Thyroid gland (tissue), 4 donors: Measurements from ENCODE around the gene MSANTD2.

Source experiments
- POLR2A ChIP-seq, 2 donors: fragments of 450-650 bp; IDR thresholded peaks; one replicate each; pipeline ENCODE4 v1.6.1; 2017; ENCODE audit warnings: antibody characterized with exemption in 2 of 2, mild to moderate bottlenecking in 2 of 2, moderate library complexity in 1 of 2
- TF ChIP-seq, protein P1 (sequence below), 6 experiments: fragments of 200-600 bp in 3 of 6; fragments of 450-650 bp in 3 of 6; sonication (generic) in 3 of 6; IDR thresholded peaks; one replicate each; pipeline ENCODE4 v1.5.1; 2016 to 2019; ENCODE audit warnings: antibody characterized with exemption in 6 of 6, mild to moderate bottlenecking in 2 of 6, inconsistent platforms in 1 of 6, moderate library complexity in 1 of 6

- TF ChIP-seq POLR2A (IDR thresholded peaks at IDR 0.05) = no peak
- TF ChIP-seq, protein P1, sequence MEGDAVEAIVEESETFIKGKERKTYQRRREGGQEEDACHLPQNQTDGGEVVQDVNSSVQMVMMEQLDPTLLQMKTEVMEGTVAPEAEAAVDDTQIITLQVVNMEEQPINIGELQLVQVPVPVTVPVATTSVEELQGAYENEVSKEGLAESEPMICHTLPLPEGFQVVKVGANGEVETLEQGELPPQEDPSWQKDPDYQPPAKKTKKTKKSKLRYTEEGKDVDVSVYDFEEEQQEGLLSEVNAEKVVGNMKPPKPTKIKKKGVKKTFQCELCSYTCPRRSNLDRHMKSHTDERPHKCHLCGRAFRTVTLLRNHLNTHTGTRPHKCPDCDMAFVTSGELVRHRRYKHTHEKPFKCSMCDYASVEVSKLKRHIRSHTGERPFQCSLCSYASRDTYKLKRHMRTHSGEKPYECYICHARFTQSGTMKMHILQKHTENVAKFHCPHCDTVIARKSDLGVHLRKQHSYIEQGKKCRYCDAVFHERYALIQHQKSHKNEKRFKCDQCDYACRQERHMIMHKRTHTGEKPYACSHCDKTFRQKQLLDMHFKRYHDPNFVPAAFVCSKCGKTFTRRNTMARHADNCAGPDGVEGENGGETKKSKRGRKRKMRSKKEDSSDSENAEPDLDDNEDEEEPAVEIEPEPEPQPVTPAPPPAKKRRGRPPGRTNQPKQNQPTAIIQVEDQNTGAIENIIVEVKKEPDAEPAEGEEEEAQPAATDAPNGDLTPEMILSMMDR (IDR thresholded peaks at IDR 0.05) = no peak
Observed at GRCh38 chr11:124814739-124815138, 14.5 kb upstream of the MSANTD2 start.
